Hematopoietic multipotent progenitor cell treated with erythropoietin and hydrocortisone succinate and interleukin-3 and kit ligand, for 4 days (in vitro differentiated cells): Measurements from ENCODE around the gene UCP3.

Source experiments
- DNase-seq: peaks from one replicate; pipeline ENCODE4 v3.0.0-alpha.2; 2015

The UCP3 gene

GRCh38 chr11:73950869-73951710 lies 57.8 kb downstream of the UCP3 start, which contains the start of gene DNAJB13:
Gene DNAJB13 (plus strand): TSS chr11:73951026. CDS start chr11:73951070, 44 bp downstream.
- DNase-seq = peak; percentile 74
